BLaER1 treated with 17β-estradiol and CSF1 and Interleukin-3, amounts not matched to agents 10 nM and 100 nM (cell line): ENCODE data around the gene DNER.

Experiments
- H3K27ac ChIP-seq, 11 experiments: shearing (Covaris generic); formaldehyde crosslinking; 2 replicates each; pipeline ENCODE4 v1.8.1; 2022
- H3K27me3 ChIP-seq, 11 experiments: shearing (Covaris generic); formaldehyde crosslinking; 2 replicates each; pipeline ENCODE4 v1.8.1; 2022
- H3K36me3 ChIP-seq, 11 experiments: shearing (Covaris generic); formaldehyde crosslinking; 2 replicates each; pipeline ENCODE4 v1.8.1; 2022
- H3K4me1 ChIP-seq, 10 experiments: shearing (Covaris generic); formaldehyde crosslinking; 2 replicates each; pipeline ENCODE4 v1.8.1; 2022
- H3K4me2 ChIP-seq, 11 experiments: shearing (Covaris generic); formaldehyde crosslinking; 2 replicates each; pipeline ENCODE4 v1.8.1; 2022
- H3K4me3 ChIP-seq, 10 experiments: shearing (Covaris generic); formaldehyde crosslinking; 2 replicates each; pipeline ENCODE4 v1.8.1; 2022
- H3K9ac ChIP-seq, 11 experiments: shearing (Covaris generic); formaldehyde crosslinking; 2 replicates each; pipeline ENCODE4 v1.8.1; 2022
- H3K9me3 ChIP-seq, 11 experiments: shearing (Covaris generic); formaldehyde crosslinking; replicated peaks in 1 of 11; 2 replicates each; pipeline ENCODE4 v1.8.1; 2022
- H4K20me1 ChIP-seq, 11 experiments: shearing (Covaris generic); formaldehyde crosslinking; 2 replicates each; pipeline ENCODE4 v1.8.1; 2022
- Cebpa-rat ChIP-seq, 11 experiments: shearing (Covaris generic); IDR thresholded peaks; 2 replicates each; pipeline ENCODE4 v1.8.1; 2022

The DNER gene

DNA sequence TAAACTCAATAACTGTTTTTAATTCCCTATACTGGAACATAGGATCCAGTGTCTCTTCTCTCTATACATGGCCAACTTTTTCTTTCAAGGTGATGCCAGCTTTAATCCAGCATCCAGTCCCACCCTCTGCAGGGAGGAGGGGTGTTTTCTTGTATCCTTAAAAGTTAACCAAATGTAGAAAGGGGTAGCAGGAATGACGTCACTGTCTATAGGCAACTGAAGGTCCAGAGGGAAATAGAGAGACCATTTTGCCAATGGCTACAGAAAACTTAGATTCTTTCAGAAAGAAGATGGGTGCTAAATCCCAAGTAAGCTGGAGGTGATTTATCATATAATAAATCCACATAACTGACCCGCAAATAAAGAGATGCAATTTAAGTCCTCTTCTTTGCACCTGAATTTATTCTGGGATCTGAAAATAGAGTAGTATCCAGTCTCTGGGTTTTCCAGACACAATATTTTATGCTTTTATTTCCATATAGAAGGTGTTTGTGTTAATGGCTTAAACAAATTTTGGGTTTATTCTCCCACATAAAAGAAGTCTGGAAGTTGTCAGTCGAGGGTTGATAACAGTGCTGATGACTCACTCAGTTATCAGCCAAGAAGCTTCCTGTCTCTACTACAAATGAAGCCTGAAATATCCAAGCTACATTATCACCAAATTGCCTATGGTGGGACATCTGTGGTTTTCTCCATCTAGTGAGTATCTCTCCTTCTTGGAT lies 5.7 kb upstream of the DNER start:
- H3K4me3 ChIP-seq = no peak overlapping the region
- peaks cover 0 to 7% (median 0%) of the 10 kb centered on the region in 11 experiments; a peak in 3 of 22 replicates for H4K20me1 ChIP-seq
- no peak for TF ChIP-seq Cebpa-rat (IDR thresholded peaks at IDR 0.05)
- H3K4me1 ChIP-seq = peaks cover 0 to 17% (median 8%) of the 10 kb centered on the region in 10 experiments; a peak in 12 of 20 replicates
- no peak overlapping the region for H3K9ac ChIP-seq
- H3K27ac ChIP-seq = no peak overlapping the region
- H3K4me2 ChIP-seq = peak overlapping the region in 5 of 11 experiments; percentile 18 to 44 (median 33); a peak in 5 of 22 replicates
- peaks cover 7 to 14% (median 9%) of the 10 kb centered on the region in 11 experiments for H3K27me3 ChIP-seq
- H3K9me3 ChIP-seq = 0 out of 22 replicates have a peak, but pooled peaks cover 0 to 7% (median 0%) of the 10 kb centered on the region in 11 experiments
- H3K36me3 ChIP-seq = no peaks in the 10 kb centered on the region

DNA sequence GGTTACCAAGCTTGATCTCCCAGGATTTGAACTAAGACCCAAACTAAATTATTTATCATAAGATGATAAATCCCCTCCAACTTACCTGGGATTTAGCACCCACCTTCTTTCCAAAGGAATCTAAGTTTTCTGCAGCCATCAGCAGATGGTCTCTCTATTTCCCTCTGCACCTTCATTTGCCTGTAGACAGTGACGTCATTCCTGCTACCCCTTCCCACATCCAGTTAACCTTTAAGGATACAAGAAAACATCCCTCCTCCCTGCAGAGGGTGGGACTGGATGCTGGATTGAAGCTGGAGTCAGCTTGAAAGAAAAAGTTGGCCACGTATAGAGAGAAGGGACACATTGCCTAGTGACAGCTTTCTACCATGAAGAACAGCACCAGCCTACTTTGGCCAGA lies 3.7 kb upstream of the DNER start:
- Histone ChIP-seq H3K4me1 (peaks cover 10 to 31% (median 21%) of the 10 kb centered on the region in 10 experiments; a peak in 19 of 20 replicates), H3K4me3 (no peak overlapping the region), H3K27ac (no peak overlapping the region), H3K9me3 (peaks cover 0 to 4% (median 0%) of the 10 kb centered on the region in 11 experiments; a peak in 3 of 22 replicates), H3K9ac (no peak overlapping the region), H3K4me2 (no peak overlapping the region), H3K27me3 (peaks cover 23 to 33% (median 28%) of the 10 kb centered on the region in 11 experiments), H4K20me1 (peaks cover 0 to 24% (median 10%) of the 10 kb centered on the region in 11 experiments; a peak in 10 of 22 replicates), H3K36me3 (no peaks in the 10 kb centered on the region)
- TF ChIP-seq Cebpa-rat (IDR thresholded peaks at IDR 0.05) = no peak

DNA sequence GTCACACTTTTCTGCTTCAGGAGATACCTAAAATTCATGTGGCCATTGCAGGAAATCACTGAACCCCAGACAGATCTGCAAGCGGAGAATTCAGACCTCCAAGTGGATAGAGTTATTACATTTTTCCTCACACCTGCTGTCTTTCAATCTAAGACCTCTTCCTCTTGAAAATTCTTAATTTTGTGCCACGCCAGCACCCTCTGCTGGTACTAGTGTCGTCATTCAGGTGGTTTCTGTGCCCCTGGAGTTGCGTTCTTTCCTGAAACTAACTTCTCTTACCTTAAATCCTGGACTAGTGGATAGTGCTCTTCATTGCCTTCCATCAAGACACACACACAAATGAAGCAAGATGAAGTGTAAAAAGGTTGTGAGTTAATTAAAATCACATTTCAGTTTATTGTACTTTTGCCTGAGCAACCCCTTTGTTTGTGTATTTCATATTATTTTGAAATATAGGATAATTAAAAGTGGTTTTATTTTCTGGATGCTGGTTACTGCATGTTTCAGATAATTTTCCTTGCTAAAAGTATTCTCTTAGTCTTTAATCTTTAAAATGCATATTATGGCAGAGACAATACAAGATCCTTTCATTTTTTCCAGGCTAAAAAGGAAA lies 1.6 kb upstream of the DNER start:
- Histone ChIP-seq H3K4me2 (peak overlapping the region in 3 of 11 experiments; percentile 98 to 100 (median 99); a peak in 1 of 22 replicates), H3K9me3 (peaks cover 0 to 12% (median 5%) of the 10 kb centered on the region in 11 experiments; a peak in 9 of 22 replicates), H3K27ac (no peak overlapping the region), H3K36me3 (no peaks in the 10 kb centered on the region), H4K20me1 (peaks cover 0 to 24% (median 11%) of the 10 kb centered on the region in 11 experiments; a peak in 10 of 22 replicates), H3K9ac (no peak overlapping the region), H3K4me3 (no peak overlapping the region), H3K4me1 (peaks cover 10 to 29% (median 21%) of the 10 kb centered on the region in 10 experiments; a peak in 19 of 20 replicates), H3K27me3 (peaks cover 32 to 47% (median 41%) of the 10 kb centered on the region in 11 experiments)
- TF ChIP-seq Cebpa-rat (IDR thresholded peaks at IDR 0.05) = no peak

DNA sequence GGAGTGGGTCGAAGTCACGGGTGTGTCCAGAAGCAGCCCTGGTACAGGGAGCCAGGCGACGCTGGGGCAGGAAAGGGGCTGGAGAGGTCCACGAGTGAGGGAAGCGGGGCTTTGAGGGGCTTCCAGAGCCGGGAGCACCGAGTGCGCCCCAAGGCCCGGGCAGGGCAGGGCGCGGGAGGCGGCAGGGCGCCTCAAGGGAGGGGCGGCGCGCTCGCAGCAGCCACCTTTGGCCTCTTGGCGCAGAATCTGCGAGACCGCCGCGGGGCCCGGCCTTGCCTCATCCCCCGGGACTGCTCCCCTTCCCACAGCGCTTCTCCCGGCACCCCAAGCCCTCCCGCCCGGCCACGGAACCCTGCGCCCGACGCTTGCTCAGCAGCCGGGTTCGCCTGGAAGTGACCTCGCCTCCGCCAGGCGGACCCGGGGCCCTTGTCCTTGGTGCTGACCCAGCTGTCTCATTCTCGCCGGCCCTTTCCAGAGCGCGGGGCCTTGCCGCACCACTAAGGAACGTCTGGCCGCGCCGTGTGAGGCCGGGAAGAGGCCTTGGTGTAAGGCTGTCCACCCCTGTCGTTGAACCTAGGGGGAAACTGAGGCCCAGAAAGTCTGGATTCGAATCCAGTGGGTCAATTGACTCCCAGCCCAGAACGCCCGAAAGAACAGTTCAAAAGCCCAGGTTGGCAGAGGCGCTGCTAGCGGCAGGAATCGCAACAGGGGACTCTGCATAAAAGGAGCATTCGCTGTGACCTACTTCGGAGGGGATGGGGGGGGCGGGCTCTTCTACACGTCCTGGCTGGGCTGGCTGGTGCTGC lies 584 bp upstream of the DNER start:
- peaks cover 0 to 24% (median 11%) of the 10 kb centered on the region in 11 experiments; a peak in 10 of 22 replicates for H4K20me1 ChIP-seq
- peak overlapping the region; percentile 62 to 79 (median 70) for H3K4me3 ChIP-seq
- no peaks in the 10 kb centered on the region for H3K36me3 ChIP-seq
- H3K4me1 ChIP-seq = peaks cover 10 to 23% (median 18%) of the 10 kb centered on the region in 10 experiments; a peak in 19 of 20 replicates
- H3K27ac ChIP-seq = no peak overlapping the region; a peak in 1 of 22 replicates
- peaks cover 0 to 12% (median 5%) of the 10 kb centered on the region in 11 experiments; a peak in 9 of 22 replicates for H3K9me3 ChIP-seq
- peak overlapping the region in 6 of 11 experiments; percentile 29 to 57 (median 50); a peak in 11 of 22 replicates for H3K9ac ChIP-seq
- H3K4me2 ChIP-seq = peak overlapping the region; percentile 98 to 100 (median 100)
- peaks cover 32 to 47% (median 41%) of the 10 kb centered on the region in 11 experiments for H3K27me3 ChIP-seq
- TF ChIP-seq Cebpa-rat (IDR thresholded peaks at IDR 0.05) = no peak

DNA sequence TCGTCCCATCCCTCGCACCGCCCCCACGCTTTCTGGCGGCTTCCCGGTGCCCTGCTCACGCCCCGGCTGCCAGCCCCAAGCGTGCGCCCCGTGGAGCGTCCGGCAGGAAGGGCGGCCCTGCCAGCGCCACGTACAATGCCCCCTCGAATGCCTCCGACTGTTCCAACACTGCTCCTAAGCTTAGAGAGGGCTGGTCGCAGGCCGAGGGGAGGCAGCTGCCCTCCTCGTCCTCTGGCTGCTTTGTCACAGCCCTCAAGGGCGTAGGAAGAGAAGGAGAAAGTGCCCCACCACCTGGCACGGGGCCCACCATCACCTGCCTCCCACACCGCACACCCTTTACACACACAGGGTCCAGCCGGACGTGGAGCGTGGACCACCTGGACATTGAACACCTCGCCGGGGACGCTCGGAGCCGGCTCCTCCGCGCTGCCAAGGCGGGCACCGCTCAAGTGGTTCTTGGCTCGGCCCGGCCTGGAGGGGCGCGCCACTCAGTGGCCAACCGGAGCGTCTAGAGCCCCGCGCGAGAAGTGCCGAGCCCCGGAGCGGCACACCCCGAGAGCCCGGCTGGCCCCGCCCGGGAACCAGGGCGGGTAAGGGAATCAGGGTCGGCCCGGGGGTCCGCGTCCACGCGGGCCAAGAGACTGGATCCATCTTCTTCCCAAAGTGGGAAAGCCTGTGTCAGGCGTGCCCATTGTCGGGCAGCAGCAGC lies 830 bp downstream of the DNER start:
- Histone ChIP-seq H3K27me3 (peaks cover 32 to 47% (median 41%) of the 10 kb centered on the region in 11 experiments), H3K36me3 (no peaks in the 10 kb centered on the region), H3K4me1 (peaks cover 11 to 24% (median 18%) of the 10 kb centered on the region in 10 experiments), H4K20me1 (peaks cover 0 to 24% (median 11%) of the 10 kb centered on the region in 11 experiments; a peak in 10 of 22 replicates), H3K9me3 (peaks cover 0 to 12% (median 5%) of the 10 kb centered on the region in 11 experiments; a peak in 9 of 22 replicates), H3K9ac (peak overlapping the region in 10 of 11 experiments; percentile 39 to 66 (median 54); a peak in 14 of 22 replicates), H3K4me3 (peak overlapping the region; percentile 62 to 79 (median 70)), H3K4me2 (peak overlapping the region; percentile 98 to 100 (median 100)), H3K27ac (peak overlapping the region in 1 of 11 experiments; percentile 44; a peak in 1 of 22 replicates)
- no peak for TF ChIP-seq Cebpa-rat (IDR thresholded peaks at IDR 0.05)

DNA sequence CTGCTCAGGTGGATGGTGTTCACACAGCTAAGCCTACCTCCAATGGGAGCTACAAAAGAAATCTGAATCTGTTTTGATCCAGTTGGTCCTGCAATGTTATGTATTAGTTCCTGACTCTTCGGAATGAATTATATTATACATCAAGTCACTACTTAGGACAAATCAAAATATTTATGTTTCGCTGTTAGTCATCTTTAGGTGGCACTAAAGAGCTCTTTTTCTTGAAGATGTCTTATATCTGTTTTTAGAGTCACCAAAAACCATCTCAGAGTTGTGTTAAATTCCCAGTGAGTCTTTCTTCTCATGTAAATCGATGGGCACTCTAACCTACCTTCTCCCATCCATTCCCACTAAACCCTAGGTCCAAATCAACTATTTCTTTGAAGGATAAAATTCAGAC lies 2.2 kb downstream of the DNER start:
- no peak for TF ChIP-seq Cebpa-rat (IDR thresholded peaks at IDR 0.05)
- Histone ChIP-seq H3K36me3 (no peaks in the 10 kb centered on the region), H3K4me2 (no peak overlapping the region), H3K27ac (no peak overlapping the region), H3K4me3 (no peak overlapping the region), H3K4me1 (peaks cover 16 to 31% (median 20%) of the 10 kb centered on the region in 10 experiments), H3K27me3 (peaks cover 32 to 47% (median 41%) of the 10 kb centered on the region in 11 experiments), H3K9me3 (peaks cover 0 to 12% (median 5%) of the 10 kb centered on the region in 11 experiments; a peak in 9 of 22 replicates), H4K20me1 (peaks cover 0 to 24% (median 11%) of the 10 kb centered on the region in 11 experiments; a peak in 10 of 22 replicates), H3K9ac (no peak overlapping the region)

DNA sequence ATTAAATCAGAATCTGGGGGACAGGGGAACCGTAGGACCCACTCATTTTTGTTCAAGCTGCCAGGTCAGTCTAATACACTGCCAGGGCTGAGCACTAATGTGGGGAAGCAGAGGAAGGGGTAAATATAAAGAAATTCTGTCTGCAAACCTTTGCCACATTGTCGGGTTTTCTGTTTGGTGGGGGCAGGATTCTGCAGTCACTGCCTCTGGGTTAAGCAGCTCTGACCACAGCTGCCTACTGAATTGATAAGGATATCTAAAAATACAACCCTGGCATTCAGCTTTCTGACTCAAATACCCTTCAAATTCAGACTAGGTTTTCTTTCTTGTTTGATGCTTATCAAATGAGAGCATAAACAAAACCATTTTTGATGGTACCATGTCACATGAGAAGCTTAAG lies 6.0 kb downstream of the DNER start:
- TF ChIP-seq Cebpa-rat (IDR thresholded peaks at IDR 0.05) = no peak
- Histone ChIP-seq H3K36me3 (no peaks in the 10 kb centered on the region), H3K27me3 (peaks cover 12 to 18% (median 15%) of the 10 kb centered on the region in 11 experiments), H3K4me3 (no peak overlapping the region), H3K27ac (no peak overlapping the region), H3K4me2 (peak overlapping the region in 7 of 11 experiments; percentile 1 to 33 (median 22); a peak in 8 of 22 replicates), H3K9ac (no peak overlapping the region), H3K4me1 (peaks cover under 1 to 10% (median 7%) of the 10 kb centered on the region in 10 experiments; a peak in 15 of 20 replicates), H4K20me1 (peaks cover 0 to 3% (median 2%) of the 10 kb centered on the region in 11 experiments; a peak in 6 of 22 replicates), H3K9me3 (peaks cover 0 to 11% (median 5%) of the 10 kb centered on the region in 11 experiments; a peak in 9 of 22 replicates)
